T-helper 2 cell treated with Interferon-gamma antibody and Interleukin-4, amounts not matched to agents 5 μg/mL and 100 μg/mL, for 36 hours (primary cell): ENCODE measurements around the gene KRT6C.

ENCODE experiments used
- DNase-seq: peaks from one replicate; pipeline ENCODE4 v3.0.0; 2021; ENCODE audit warnings: low spot score
- H3K27ac Mint-ChIP-seq: one replicate; pipeline ENCODE4 v1.8.0; 2021; ENCODE audit warnings: mild to moderate bottlenecking, mixed read lengths
- H3K27me3 Mint-ChIP-seq: one replicate; pipeline ENCODE4 v1.8.0; 2021; ENCODE audit warnings: low read depth, mixed read lengths
- H3K36me3 Mint-ChIP-seq: one replicate; pipeline ENCODE4 v1.8.0; 2021; ENCODE audit warnings: low read depth, mixed read lengths
- H3K4me1 Mint-ChIP-seq: one replicate; pipeline ENCODE4 v1.8.0; 2021; ENCODE audit warnings: low read depth, mixed read lengths
- H3K4me3 Mint-ChIP-seq: one replicate; pipeline ENCODE4 v1.8.0; 2022; ENCODE audit warnings: mild to moderate bottlenecking, moderate library complexity, mixed read lengths
- H3K9me3 Mint-ChIP-seq: one replicate; pipeline ENCODE4 v1.8.0; 2021; ENCODE audit warnings: mixed read lengths

Gene KRT6C

GRCh38 chr12:52473768-52474167 is at the start of gene KRT6C:
KRT6C (minus strand) TSS chr12:52473805; CDS start chr12:52473737, 68 bp downstream.
- H3K27ac Mint-ChIP-seq = no peak within 1 kb of the TSS
- H3K9me3 Mint-ChIP-seq = no peaks in the 10 kb centered on the region
- no peaks in the 10 kb centered on the region for H3K4me1 Mint-ChIP-seq
- no peak within 1 kb of the TSS for H3K4me3 Mint-ChIP-seq
- no peaks in the 10 kb centered on the region for H3K36me3 Mint-ChIP-seq
- H3K27me3 Mint-ChIP-seq = peaks cover 2% of the 10 kb centered on the region
- DNase-seq = no peak

GRCh38 chr12:52522346-52523011 is 48.9 kb upstream of the KRT6C start:
- H3K4me1 Mint-ChIP-seq = peaks cover 4% of the 10 kb centered on the region
- H3K9me3 Mint-ChIP-seq = no peaks in the 10 kb centered on the region
- no peaks in the 10 kb centered on the region for H3K36me3 Mint-ChIP-seq
- no peak overlapping the region for H3K27ac Mint-ChIP-seq
- H3K27me3 Mint-ChIP-seq = no peaks in the 10 kb centered on the region
- no peak overlapping the region for H3K4me3 Mint-ChIP-seq
- no peak for DNase-seq

- DNase-seq = no peak
- no peak overlapping the region for H3K4me3 Mint-ChIP-seq
- H3K9me3 Mint-ChIP-seq = no peaks in the 10 kb centered on the region
- no peak overlapping the region for H3K27ac Mint-ChIP-seq
- no peaks in the 10 kb centered on the region for H3K36me3 Mint-ChIP-seq
- H3K27me3 Mint-ChIP-seq = no peaks in the 10 kb centered on the region
- peaks cover 3% of the 10 kb centered on the region for H3K4me1 Mint-ChIP-seq
Observed at GRCh38 chr12:52521568-52522266, 48.1 kb upstream of the KRT6C start.

GRCh38 chr12:52521175-52521567 is 47.6 kb upstream of the KRT6C start:
- H3K27me3 Mint-ChIP-seq = no peaks in the 10 kb centered on the region
- DNase-seq = no peak
- no peak overlapping the region for H3K4me3 Mint-ChIP-seq
- H3K9me3 Mint-ChIP-seq = no peaks in the 10 kb centered on the region
- H3K36me3 Mint-ChIP-seq = no peaks in the 10 kb centered on the region
- H3K4me1 Mint-ChIP-seq = no peaks in the 10 kb centered on the region
- H3K27ac Mint-ChIP-seq = no peak overlapping the region

- DNase-seq = no peak
- H3K9me3 Mint-ChIP-seq = no peaks in the 10 kb centered on the region
- H3K27ac Mint-ChIP-seq = no peak within 1 kb of the TSS
- no peaks in the 10 kb centered on the region for H3K36me3 Mint-ChIP-seq
- no peaks in the 10 kb centered on the region for H3K4me1 Mint-ChIP-seq
- H3K27me3 Mint-ChIP-seq = no peaks in the 10 kb centered on the region
- no peak within 1 kb of the TSS for H3K4me3 Mint-ChIP-seq
Observed at GRCh38 chr12:52519826-52520662, 46.4 kb upstream of the KRT6C start, which contains the start of gene KRT5. KRT5 (minus strand) TSS chr12:52520394; CDS start chr12:52520296, 98 bp downstream.

- no peaks in the 10 kb centered on the region for H3K4me1 Mint-ChIP-seq
- no peak overlapping the region for H3K4me3 Mint-ChIP-seq
- no peaks in the 10 kb centered on the region for H3K9me3 Mint-ChIP-seq
- H3K27ac Mint-ChIP-seq = no peak overlapping the region
- no peaks in the 10 kb centered on the region for H3K36me3 Mint-ChIP-seq
- H3K27me3 Mint-ChIP-seq = no peaks in the 10 kb centered on the region
- no peak for DNase-seq
Observed at GRCh38 chr12:52519387-52519703, 45.7 kb upstream of the KRT6C start.

- H3K4me3 Mint-ChIP-seq = no peak overlapping the region
- H3K36me3 Mint-ChIP-seq = no peaks in the 10 kb centered on the region
- H3K27ac Mint-ChIP-seq = no peak overlapping the region
- no peaks in the 10 kb centered on the region for H3K4me1 Mint-ChIP-seq
- DNase-seq = no peak
- no peaks in the 10 kb centered on the region for H3K27me3 Mint-ChIP-seq
- H3K9me3 Mint-ChIP-seq = no peaks in the 10 kb centered on the region
Observed at GRCh38 chr12:52518574-52519386, 45.2 kb upstream of the KRT6C start.

- Mint-ChIP-seq H3K4me1 (no peaks in the 10 kb centered on the region), H3K9me3 (no peaks in the 10 kb centered on the region), H3K36me3 (no peaks in the 10 kb centered on the region), H3K27me3 (no peaks in the 10 kb centered on the region), H3K4me3 (no peak overlapping the region), H3K27ac (no peak overlapping the region)
- DNase-seq = no peak
Observed at GRCh38 chr12:52517888-52518287, 44.3 kb upstream of the KRT6C start.

GRCh38 chr12:52517005-52517835 is 43.6 kb upstream of the KRT6C start:
- no peaks in the 10 kb centered on the region for H3K27me3 Mint-ChIP-seq
- H3K36me3 Mint-ChIP-seq = no peaks in the 10 kb centered on the region

GRCh38 chr12:52515927-52516831 is 42.6 kb upstream of the KRT6C start:
- peaks cover 7% of the 10 kb centered on the region for H3K9me3 Mint-ChIP-seq
- H3K4me3 Mint-ChIP-seq = no peak overlapping the region
- H3K27me3 Mint-ChIP-seq = no peaks in the 10 kb centered on the region
- DNase-seq = no peak
- H3K4me1 Mint-ChIP-seq = no peaks in the 10 kb centered on the region
- no peaks in the 10 kb centered on the region for H3K36me3 Mint-ChIP-seq
- H3K27ac Mint-ChIP-seq = no peak overlapping the region

More at GRCh38 chr12:52517005-52517835, 43.6 kb upstream of the KRT6C start:
- no peak overlapping the region for H3K4me3 Mint-ChIP-seq
- no peak for DNase-seq
- H3K9me3 Mint-ChIP-seq = no peaks in the 10 kb centered on the region
- H3K27ac Mint-ChIP-seq = no peak overlapping the region
- H3K4me1 Mint-ChIP-seq = no peaks in the 10 kb centered on the region

GRCh38 chr12:52515319-52515646 is 41.7 kb upstream of the KRT6C start:
- Mint-ChIP-seq H3K4me1 (no peaks in the 10 kb centered on the region), H3K4me3 (no peak overlapping the region)
- no peak for DNase-seq

GRCh38 chr12:52514471-52515318 is 41.1 kb upstream of the KRT6C start:
- Mint-ChIP-seq H3K4me1 (no peaks in the 10 kb centered on the region), H3K9me3 (peaks cover 11% of the 10 kb centered on the region), H3K27me3 (peaks cover 2% of the 10 kb centered on the region), H3K27ac (no peak overlapping the region), H3K4me3 (no peak overlapping the region), H3K36me3 (no peaks in the 10 kb centered on the region)
- no peak for DNase-seq

More at GRCh38 chr12:52515319-52515646, 41.7 kb upstream of the KRT6C start:
- Mint-ChIP-seq H3K27me3 (no peaks in the 10 kb centered on the region), H3K36me3 (no peaks in the 10 kb centered on the region), H3K27ac (no peak overlapping the region), H3K9me3 (peaks cover 11% of the 10 kb centered on the region)
